DMS53 (cell line): Measurements from ENCODE around the gene CYP2W1.

ENCODE experiments used
- DNase-seq: peaks from one replicate; lab custom pipeline; 2025; lab: John Stamatoyannopoulos, UW

Gene CYP2W1

DNA sequence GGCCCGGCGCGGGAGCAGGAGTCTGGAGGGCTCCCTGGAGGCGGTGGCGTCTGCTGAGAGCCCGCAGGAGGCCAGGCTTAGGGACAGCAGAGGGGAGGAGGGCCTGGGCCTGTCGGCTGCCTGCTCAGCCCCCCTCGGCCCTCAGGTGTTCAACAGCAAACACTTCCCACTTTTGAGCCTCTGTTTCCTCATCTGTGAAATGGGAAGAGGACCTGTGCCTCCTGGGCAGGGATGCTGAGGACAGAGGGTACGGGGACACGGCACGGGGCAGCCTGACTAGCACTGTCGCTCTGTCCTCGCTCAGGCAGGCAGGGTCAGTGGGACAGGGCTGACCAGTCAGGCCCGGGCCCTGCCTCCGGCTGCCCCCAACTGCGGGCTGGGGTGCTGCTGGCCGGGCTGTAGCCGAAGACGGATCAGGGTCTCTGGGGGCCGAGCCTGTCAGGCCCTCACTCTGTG is 663 bp downstream of the CYP2W1 start:
- no peak for DNase-seq

DNA sequence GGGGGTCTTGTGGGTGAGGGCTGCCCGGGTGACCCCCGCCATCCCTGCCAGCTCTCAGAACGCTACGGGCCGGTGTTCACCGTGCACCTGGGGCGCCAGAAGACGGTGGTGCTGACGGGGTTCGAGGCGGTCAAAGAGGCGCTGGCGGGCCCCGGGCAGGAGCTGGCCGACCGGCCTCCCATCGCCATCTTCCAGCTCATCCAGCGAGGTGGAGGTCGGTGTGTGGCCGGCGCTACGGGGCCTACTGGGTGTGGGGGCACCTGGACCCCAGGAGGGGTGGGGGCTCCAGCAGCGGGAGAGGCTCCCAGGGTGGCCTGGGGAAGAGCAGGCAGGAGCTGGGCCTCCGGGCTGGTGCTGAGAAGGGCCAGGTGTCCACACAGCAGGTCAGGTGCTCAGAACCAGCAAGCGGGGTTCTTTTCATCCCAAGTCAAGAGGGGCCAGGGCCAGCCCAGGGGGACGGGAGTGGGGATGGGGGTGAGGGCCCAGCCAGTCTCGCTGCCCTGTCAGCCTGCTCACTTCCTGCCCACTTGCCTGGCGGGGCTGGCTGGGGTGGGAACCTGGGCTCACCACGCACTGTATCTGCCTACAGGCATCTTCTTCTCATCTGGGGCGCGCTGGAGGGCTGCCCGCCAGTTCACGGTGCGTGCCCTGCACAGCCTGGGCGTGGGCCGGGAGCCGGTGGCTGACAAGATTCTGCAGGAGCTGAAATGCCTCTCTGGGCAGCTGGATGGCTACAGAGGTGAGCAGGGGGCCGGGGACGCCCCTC is 1.6 kb downstream of the CYP2W1 start:
- peak; percentile 35 for DNase-seq

GRCh38 chr7:985127-985416 is 2.1 kb downstream of the CYP2W1 start:
- DNase-seq = no peak

GRCh38 chr7:985915-986741 is 3.1 kb downstream of the CYP2W1 start:
- DNase-seq = peak; percentile 81

- peak; percentile 88 for DNase-seq
Measured at GRCh38 chr7:986766-987751, 4.1 kb downstream of the CYP2W1 start.

GRCh38 chr7:987909-988308 is 4.9 kb downstream of the CYP2W1 start:
- no peak for DNase-seq

- peak; percentile 51 for DNase-seq
Measured at GRCh38 chr7:988426-988911, 5.5 kb downstream of the CYP2W1 start.

GRCh38 chr7:988963-989529 is 6.1 kb downstream of the CYP2W1 start:
- DNase-seq = no peak

- DNase-seq = no peak
Measured at GRCh38 chr7:990352-990932, 7.5 kb downstream of the CYP2W1 start.

DNA sequence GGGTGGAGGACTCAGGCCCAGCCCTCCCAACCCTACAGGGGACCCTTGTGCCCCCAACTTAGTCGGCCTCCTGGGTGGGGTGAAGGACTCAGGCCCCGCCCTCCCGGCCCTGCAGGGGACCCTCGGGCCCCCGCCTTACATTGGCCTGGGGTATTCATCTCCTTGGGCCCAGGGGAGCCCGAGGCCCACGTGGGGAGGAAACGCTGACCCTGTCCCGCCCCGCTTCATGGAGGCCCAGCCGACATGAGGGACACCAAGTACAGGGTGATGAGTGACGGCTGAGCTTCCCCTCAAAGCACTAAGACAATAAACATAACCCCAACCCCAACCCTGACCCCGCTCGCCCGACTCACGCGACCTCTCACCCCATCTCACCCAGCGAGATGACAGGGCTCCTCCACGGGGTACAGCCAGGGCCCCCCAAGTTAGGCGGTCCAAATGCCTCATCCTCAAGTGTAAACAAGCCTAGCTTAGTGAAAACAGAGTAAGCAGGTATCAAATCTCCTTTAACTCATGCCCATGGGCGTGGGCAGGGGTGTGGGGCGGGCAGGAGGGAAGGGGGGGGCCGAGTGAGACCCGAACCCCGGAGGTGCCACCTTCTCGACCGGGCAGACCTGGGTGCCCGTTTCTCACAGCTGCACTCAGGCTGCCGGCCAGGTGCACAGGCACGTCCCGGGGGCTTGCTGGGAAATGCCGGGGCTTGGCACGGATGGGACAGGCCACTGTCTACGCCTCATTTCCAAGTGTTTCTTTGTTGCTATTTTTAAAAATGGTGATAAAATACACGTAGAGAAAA is 8.2 kb downstream of the CYP2W1 start:
- DNase-seq = no peak

DNA sequence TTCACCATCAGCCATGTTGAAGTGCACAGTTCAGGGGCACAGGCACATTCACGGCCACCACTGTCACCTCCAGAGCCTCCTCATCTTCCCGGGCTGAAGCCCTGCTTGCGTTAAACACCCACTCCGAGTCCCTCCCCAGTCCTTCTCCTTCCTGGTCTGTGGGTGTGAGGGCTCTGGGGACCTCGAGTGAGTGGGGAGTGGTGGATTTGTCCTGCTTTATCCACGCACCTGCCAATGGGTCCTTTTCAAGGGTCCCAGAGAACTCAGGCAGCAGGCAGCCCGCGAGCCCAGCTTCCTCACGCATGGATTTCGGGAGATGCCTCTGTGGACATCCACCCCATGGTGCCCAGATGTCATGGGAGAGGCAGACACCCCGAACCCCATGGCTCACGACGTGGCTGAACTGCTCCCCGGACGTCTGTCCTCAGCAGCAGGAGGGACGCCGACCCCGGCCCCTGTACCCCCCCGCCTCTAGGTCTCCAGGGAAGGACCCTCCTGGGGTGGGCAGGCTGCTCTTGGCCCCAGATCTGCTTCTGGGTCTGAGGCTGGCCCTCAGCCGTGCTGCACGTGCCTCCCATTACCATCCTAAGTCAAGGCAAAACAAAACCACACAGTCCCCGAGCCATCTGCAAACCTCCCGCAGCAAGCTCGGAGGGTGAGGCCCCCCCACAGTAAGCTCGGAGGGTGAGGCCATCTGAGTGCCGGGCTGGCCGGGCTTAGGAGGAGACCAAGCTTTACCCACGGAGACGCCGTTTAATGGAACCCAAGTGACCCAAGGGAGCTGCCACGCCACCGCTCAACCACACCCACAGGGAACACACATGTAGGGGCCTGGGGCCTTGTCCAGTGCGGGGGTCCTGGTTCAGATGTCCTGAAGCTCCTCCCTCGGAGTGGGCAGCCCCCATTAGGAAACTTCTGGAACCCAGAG is 9.0 kb downstream of the CYP2W1 start:
- DNase-seq = no peak

GRCh38 chr7:992709-993607 is 10.0 kb downstream of the CYP2W1 start:
- DNase-seq = peak; percentile 97

GRCh38 chr7:994592-995308 is 11.8 kb downstream of the CYP2W1 start:
- DNase-seq = no peak

DNA sequence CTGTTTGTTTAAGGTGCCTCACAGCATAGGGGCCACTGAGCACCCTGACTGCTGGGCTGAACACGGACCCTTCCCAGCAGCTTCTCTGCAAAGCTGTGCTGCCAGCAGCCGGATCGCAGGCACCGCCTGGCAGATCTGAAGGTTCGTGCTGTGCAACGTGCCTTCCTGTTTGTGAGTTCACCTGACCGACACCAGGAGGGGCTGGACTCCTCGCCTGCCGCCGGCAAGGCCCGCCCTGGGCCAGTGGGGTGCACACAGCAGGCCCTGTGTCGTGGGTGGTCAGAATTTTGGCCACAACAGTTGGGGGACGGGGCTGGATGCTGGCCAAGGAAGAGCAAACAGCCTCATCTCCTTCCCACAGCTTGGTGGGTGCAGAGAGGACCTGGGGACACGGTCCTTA is 12.6 kb downstream of the CYP2W1 start:
- DNase-seq = no peak

DNA sequence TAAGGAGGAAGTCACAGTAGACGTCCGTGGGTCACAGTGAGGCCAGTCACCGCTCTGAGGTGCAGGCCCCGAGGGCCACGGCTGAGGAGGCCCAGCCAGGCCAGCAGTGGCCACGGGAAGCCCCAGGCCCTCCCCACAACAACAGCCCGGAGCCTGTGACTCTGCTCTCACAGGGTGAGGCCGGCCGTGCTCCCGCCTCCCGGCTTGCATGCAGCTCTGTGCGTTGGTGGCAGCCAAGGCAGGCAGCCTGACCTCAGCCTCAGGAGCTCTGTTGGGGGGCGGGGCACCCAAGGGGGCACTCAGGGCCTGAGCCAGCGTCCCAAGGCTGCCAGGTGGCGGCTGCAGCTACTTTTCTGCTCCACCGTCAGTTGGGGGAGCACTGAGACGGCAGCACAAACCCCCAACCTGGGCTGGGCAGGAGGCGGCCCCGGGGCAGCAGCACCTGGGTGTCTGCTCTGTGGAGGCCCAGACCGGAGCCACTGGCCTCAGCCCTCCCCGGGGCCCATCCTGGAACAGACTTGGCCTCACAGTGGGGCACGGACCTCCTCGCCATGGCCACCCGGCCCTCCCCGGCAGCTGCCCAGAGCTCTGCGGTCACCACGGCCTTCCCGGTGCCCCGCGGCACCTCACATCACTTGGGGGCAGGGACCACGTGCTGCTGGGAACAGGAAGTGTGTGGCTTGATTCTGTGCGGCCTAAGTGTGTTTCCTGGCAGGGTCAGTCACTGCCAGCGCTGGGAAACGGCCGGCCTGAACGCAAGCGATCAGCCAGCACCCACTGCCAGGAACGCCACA is 13.3 kb downstream of the CYP2W1 start:
- no peak for DNase-seq
